Activated CD4-positive, alpha-beta T cell treated with anti-CD3 and anti-CD28 coated beads for 36 hours (primary cell): ENCODE measurements around the gene KLF11. TPM values are rescaled to one million over a fixed set of nuclear protein-coding genes. Genes with fewer than 3 reads are reported as not detected.
A peak's percentile ranks its signal among the peaks of the same experiment; 100 is the strongest.
"Not testable (repeated sequence)": the region's sequence is repeated elsewhere in the genome, so short reads cannot be mapped to it uniquely, and the experiment has no call there.

Experiments used
- ATAC-seq: fragments of 200-7000 bp; cut with Tn5 transposase; one replicate; pipeline ENCODE4 v1.10.0; 2021; ENCODE audit warnings: mild to moderate bottlenecking, moderate library complexity
- CTCF ChIA-PET: fragments of 350-600 bp; sonication (Branson Sonifier 250); formaldehyde crosslinking; loops from one replicate; lab custom pipeline; 2021; ENCODE audit warnings: antibody characterized with exemption; lab: Charles Lee
- POLR2A ChIA-PET: fragments of 350-600 bp; sonication (Branson Sonifier 250); formaldehyde crosslinking; loops from one replicate; lab custom pipeline; 2021; ENCODE audit warnings: antibody characterized with exemption, inconsistent platforms; lab: Charles Lee
- DNase-seq: peaks from one replicate; pipeline ENCODE4 v3.0.0-alpha.2; 2020
- H3K27ac Mint-ChIP-seq: one replicate; pipeline ENCODE4 v1.8.0; 2021; ENCODE audit warnings: mixed read lengths
- H3K27me3 Mint-ChIP-seq: one replicate; pipeline ENCODE4 v1.8.0; 2021; ENCODE audit warnings: mixed read lengths
- H3K36me3 Mint-ChIP-seq: one replicate; pipeline ENCODE4 v1.8.0; 2021; ENCODE audit warnings: low read depth, mixed read lengths
- H3K4me1 Mint-ChIP-seq: one replicate; pipeline ENCODE4 v1.8.0; 2021; ENCODE audit warnings: mixed read lengths
- H3K4me3 Mint-ChIP-seq: one replicate; pipeline ENCODE4 v1.8.0; 2021; ENCODE audit warnings: mild to moderate bottlenecking, moderate library complexity, mixed read lengths
- H3K9me3 Mint-ChIP-seq: one replicate; pipeline ENCODE4 v1.8.0; 2021; ENCODE audit warnings: low read depth, mixed read lengths
- intact Hi-C, 2 experiments: fragments of 100-400 bp; cut with DNase I in 1 of 2; cut with micrococcal nuclease in 1 of 2; formaldehyde crosslinking; loops; one replicate each; pipeline versions ENCODE4 v1.14.2 to v1.15.1; 2022 to 2024; cut with DNase I, micrococcal nuclease
- total RNA-seq, 2 experiments: library from RNA; stranded (reverse); gene quantifications; one replicate each; pipeline ENCODE4 v1.2.3, GENCODE V29; 2021

Gene KLF11
- total RNA-seq, 2 experiments from 2014 or later: 4.2 to 4.5 TPM

- Mint-ChIP-seq H3K4me1 (peaks cover 14% of the 10 kb centered on the region), H3K36me3 (no peaks in the 10 kb centered on the region), H3K4me3 (no peak overlapping the region), H3K27ac (no peak overlapping the region), H3K27me3 (no peaks in the 10 kb centered on the region), H3K9me3 (no peaks in the 10 kb centered on the region)
- CTCF ChIA-PET: interaction anchor here (0.8 to 2.2 kb wide), 4 partner anchors 17 to 45 kb away, joined by 3 to 12 read pairs (median 4); no protein-coding TSS in a partner anchor
- DNase-seq (peak; percentile 41), ATAC-seq (peak; percentile 78)
- intact Hi-C loops: no loop called here
- POLR2A ChIA-PET: interaction anchor here (1.1 kb wide), 1 partner anchor 12 kb away, joined by 3 read pairs; no protein-coding TSS in a partner anchor
Measured at GRCh38 chr2:10028988-10029874, 14.1 kb upstream of the KLF11 start.

- POLR2A ChIA-PET: no interaction called here
- Mint-ChIP-seq H3K27ac (no peak overlapping the region), H3K9me3 (no peaks in the 10 kb centered on the region), H3K4me3 (no peak overlapping the region), H3K4me1 (peaks cover 16% of the 10 kb centered on the region), H3K27me3 (no peaks in the 10 kb centered on the region), H3K36me3 (no peaks in the 10 kb centered on the region)
- CTCF ChIA-PET: interaction anchor here (0.7 to 1.4 kb wide), 3 partner anchors 19 to 218 kb away, joined by 3 to 4 read pairs (median 3); no protein-coding TSS in a partner anchor
- no peak for DNase-seq
- intact Hi-C loops: no loop called here
- ATAC-seq: no peak
Measured at GRCh38 chr2:10029875-10030223, 13.5 kb upstream of the KLF11 start.

GRCh38 chr2:10030311-10030736 is 13.0 kb upstream of the KLF11 start:
- ATAC-seq (no peak), DNase-seq (no peak)
- ChIA-PET POLR2A (no interaction called here), CTCF (interaction anchor here (0.7 to 2.3 kb wide), 4 partner anchors 17 to 218 kb away, joined by 3 to 5 read pairs (median 4); no protein-coding TSS in a partner anchor)
- Mint-ChIP-seq H3K27ac (no peak overlapping the region), H3K4me3 (no peak overlapping the region), H3K36me3 (no peaks in the 10 kb centered on the region), H3K4me1 (peaks cover 18% of the 10 kb centered on the region), H3K27me3 (no peaks in the 10 kb centered on the region), H3K9me3 (no peaks in the 10 kb centered on the region)
- intact Hi-C loops: no loop called here

- H3K27ac Mint-ChIP-seq, POLR2A ChIA-PET, ATAC-seq, DNase-seq, H3K9me3 Mint-ChIP-seq, H3K4me3 Mint-ChIP-seq, intact Hi-C loops, H3K27me3 Mint-ChIP-seq, H3K36me3 Mint-ChIP-seq: not testable (repeated sequence)
- peaks cover 18% of the 10 kb centered on the region for H3K4me1 Mint-ChIP-seq
- CTCF ChIA-PET: interaction anchor here (0.6 to 2.3 kb wide), 2 partner anchors 16 to 36 kb away, joined by 4 to 5 read pairs; no protein-coding TSS in a partner anchor
Measured at GRCh38 chr2:10030798-10031197, 12.6 kb upstream of the KLF11 start.

- intact Hi-C loops: no loop called here
- ATAC-seq (no peak), DNase-seq (no peak)
- H3K9me3 Mint-ChIP-seq: no peaks in the 10 kb centered on the region
- no peak overlapping the region for H3K27ac Mint-ChIP-seq
- H3K4me1 Mint-ChIP-seq: peaks cover 18% of the 10 kb centered on the region
- H3K4me3 Mint-ChIP-seq: no peak overlapping the region
- ChIA-PET CTCF (interaction anchor here (0.5 to 2.3 kb wide), 3 partner anchors 15 to 64 kb away, joined by 3 to 5 read pairs (median 3); no protein-coding TSS in a partner anchor), POLR2A (interaction anchor here (0.6 kb wide), 1 partner anchor 49 kb away, joined by 5 read pairs; no protein-coding TSS in a partner anchor)
- no peaks in the 10 kb centered on the region for H3K27me3 Mint-ChIP-seq
- H3K36me3 Mint-ChIP-seq: no peaks in the 10 kb centered on the region
Measured at GRCh38 chr2:10031886-10032745, 11.2 kb upstream of the KLF11 start.

- H3K9me3 Mint-ChIP-seq: no peaks in the 10 kb centered on the region
- no peaks in the 10 kb centered on the region for H3K36me3 Mint-ChIP-seq
- H3K27ac Mint-ChIP-seq: no peak overlapping the region
- DNase-seq (no peak), ATAC-seq (no peak)
- H3K4me3 Mint-ChIP-seq: no peak overlapping the region
- CTCF ChIA-PET: no interaction called here
- intact Hi-C loops: no loop called here
- H3K4me1 Mint-ChIP-seq: peaks cover 18% of the 10 kb centered on the region
- POLR2A ChIA-PET: no interaction called here
- H3K27me3 Mint-ChIP-seq: no peaks in the 10 kb centered on the region
Measured at GRCh38 chr2:10032746-10033105, 10.6 kb upstream of the KLF11 start.

- no peaks in the 10 kb centered on the region for H3K36me3 Mint-ChIP-seq
- no peaks in the 10 kb centered on the region for H3K9me3 Mint-ChIP-seq
- POLR2A ChIA-PET: no interaction called here
Measured at GRCh38 chr2:10033251-10034006, 9.9 kb upstream of the KLF11 start.

GRCh38 chr2:10034333-10035052 is 8.9 kb upstream of the KLF11 start:
- CTCF ChIA-PET: interaction anchor here (1.6 to 3.4 kb wide), 3 partner anchors 14 to 220 kb away, joined by 6 to 12 read pairs (median 8); no protein-coding TSS in a partner anchor
- intact Hi-C loops: no loop called here
- no peak overlapping the region for H3K27ac Mint-ChIP-seq
- H3K27me3 Mint-ChIP-seq: no peaks in the 10 kb centered on the region
- ATAC-seq: no peak
- H3K4me1 Mint-ChIP-seq: peaks cover 9% of the 10 kb centered on the region
- DNase-seq: no peak
- H3K9me3 Mint-ChIP-seq: no peaks in the 10 kb centered on the region
- POLR2A ChIA-PET: no interaction called here
- H3K36me3 Mint-ChIP-seq: no peaks in the 10 kb centered on the region
- no peak overlapping the region for H3K4me3 Mint-ChIP-seq

More at GRCh38 chr2:10033251-10034006, 9.9 kb upstream of the KLF11 start:
- Mint-ChIP-seq H3K4me3 (no peak overlapping the region), H3K4me1 (peaks cover 16% of the 10 kb centered on the region), H3K27ac (no peak overlapping the region), H3K27me3 (no peaks in the 10 kb centered on the region)
- ATAC-seq: no peak
- intact Hi-C loops: no loop called here
- CTCF ChIA-PET: interaction anchor here (0.6 to 1.6 kb wide), 3 partner anchors 50 to 263 kb away, joined by 3 to 6 read pairs (median 6); no protein-coding TSS in a partner anchor
- DNase-seq: no peak

GRCh38 chr2:10035053-10035422 is 8.3 kb upstream of the KLF11 start:
- Mint-ChIP-seq H3K27ac (no peak overlapping the region), H3K36me3 (no peaks in the 10 kb centered on the region), H3K9me3 (no peaks in the 10 kb centered on the region), H3K27me3 (no peaks in the 10 kb centered on the region), H3K4me1 (peaks cover 4% of the 10 kb centered on the region), H3K4me3 (no peak overlapping the region)
- no peak for DNase-seq
- ChIA-PET CTCF (interaction anchor here (1.0 to 3.4 kb wide), 4 partner anchors 13 to 221 kb away, joined by 3 to 12 read pairs (median 7); no protein-coding TSS in a partner anchor), POLR2A (interaction anchor here (0.6 kb wide), 1 partner anchor 262 kb away, joined by 3 read pairs; no protein-coding TSS in a partner anchor)
- ATAC-seq: peak; percentile 27
- intact Hi-C loops: no loop called here

GRCh38 chr2:10035633-10036032 is 7.7 kb upstream of the KLF11 start:
- CTCF ChIA-PET: interaction anchor here (0.6 to 3.4 kb wide), 4 partner anchors 13 to 221 kb away, joined by 3 to 12 read pairs (median 6); no protein-coding TSS in a partner anchor
- peaks cover 4% of the 10 kb centered on the region for H3K4me1 Mint-ChIP-seq
- no peaks in the 10 kb centered on the region for H3K27me3 Mint-ChIP-seq
- no peak overlapping the region for H3K4me3 Mint-ChIP-seq
- no peaks in the 10 kb centered on the region for H3K36me3 Mint-ChIP-seq
- intact Hi-C loops: no loop called here
- POLR2A ChIA-PET: interaction anchor here (0.6 kb wide), 1 partner anchor 263 kb away, joined by 3 read pairs; no protein-coding TSS in a partner anchor
- ATAC-seq (no peak), DNase-seq (no peak)
- H3K27ac Mint-ChIP-seq: no peak overlapping the region
- no peaks in the 10 kb centered on the region for H3K9me3 Mint-ChIP-seq
